ENCODE data around the gene NHERF2. TPM values are rescaled to one million over a fixed set of nuclear protein-coding genes. Genes with fewer than 3 reads are reported as not detected.

NHERF2 gene
- total RNA-seq, 4 donors from 2014 or later, result 10.3 to 97.1 (median 33.1) TPM

DNA sequence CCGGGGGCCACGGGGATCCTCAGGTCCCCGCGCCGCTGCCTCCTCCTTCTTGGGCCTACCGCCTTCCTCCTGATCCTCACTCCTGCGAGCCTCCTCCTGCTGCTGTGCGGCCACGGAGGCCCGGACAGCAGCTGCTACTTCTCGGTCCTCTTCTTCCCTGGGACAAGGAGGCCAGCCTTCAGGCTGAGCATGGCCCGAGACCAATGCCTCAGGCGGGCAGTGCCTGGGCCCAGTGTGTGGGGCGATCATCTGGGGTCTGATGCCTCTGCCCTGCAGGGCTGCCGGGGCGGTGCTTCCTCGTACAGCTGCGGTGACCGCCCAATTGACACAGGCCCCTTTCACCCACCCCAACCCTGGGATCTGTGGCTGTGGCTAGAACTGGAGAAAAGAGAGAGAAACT is 25.7 kb upstream of the NHERF2 start:
- Histone ChIP-seq H3K4me1 (peaks cover 0 to 8% of the 10 kb centered on the region in 2 donors), H3K27ac (no peak overlapping the region), H3K27me3 (no peaks in the 10 kb centered on the region), H3K9me3 (no peaks in the 10 kb centered on the region), H3K36me3 (no peaks in the 10 kb centered on the region), H3K4me3 (no peak overlapping the region)
- no peak for DNase-seq
- no peak for TF ChIP-seq POLR2A (IDR thresholded peaks at IDR 0.05)
- TF ChIP-seq, protein P1, sequence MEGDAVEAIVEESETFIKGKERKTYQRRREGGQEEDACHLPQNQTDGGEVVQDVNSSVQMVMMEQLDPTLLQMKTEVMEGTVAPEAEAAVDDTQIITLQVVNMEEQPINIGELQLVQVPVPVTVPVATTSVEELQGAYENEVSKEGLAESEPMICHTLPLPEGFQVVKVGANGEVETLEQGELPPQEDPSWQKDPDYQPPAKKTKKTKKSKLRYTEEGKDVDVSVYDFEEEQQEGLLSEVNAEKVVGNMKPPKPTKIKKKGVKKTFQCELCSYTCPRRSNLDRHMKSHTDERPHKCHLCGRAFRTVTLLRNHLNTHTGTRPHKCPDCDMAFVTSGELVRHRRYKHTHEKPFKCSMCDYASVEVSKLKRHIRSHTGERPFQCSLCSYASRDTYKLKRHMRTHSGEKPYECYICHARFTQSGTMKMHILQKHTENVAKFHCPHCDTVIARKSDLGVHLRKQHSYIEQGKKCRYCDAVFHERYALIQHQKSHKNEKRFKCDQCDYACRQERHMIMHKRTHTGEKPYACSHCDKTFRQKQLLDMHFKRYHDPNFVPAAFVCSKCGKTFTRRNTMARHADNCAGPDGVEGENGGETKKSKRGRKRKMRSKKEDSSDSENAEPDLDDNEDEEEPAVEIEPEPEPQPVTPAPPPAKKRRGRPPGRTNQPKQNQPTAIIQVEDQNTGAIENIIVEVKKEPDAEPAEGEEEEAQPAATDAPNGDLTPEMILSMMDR (IDR thresholded peaks at IDR 0.05), result no peak
- intact Hi-C loops (cut with DNase I; ENCODE audit: low total_unique reads), result no loop called here

DNA sequence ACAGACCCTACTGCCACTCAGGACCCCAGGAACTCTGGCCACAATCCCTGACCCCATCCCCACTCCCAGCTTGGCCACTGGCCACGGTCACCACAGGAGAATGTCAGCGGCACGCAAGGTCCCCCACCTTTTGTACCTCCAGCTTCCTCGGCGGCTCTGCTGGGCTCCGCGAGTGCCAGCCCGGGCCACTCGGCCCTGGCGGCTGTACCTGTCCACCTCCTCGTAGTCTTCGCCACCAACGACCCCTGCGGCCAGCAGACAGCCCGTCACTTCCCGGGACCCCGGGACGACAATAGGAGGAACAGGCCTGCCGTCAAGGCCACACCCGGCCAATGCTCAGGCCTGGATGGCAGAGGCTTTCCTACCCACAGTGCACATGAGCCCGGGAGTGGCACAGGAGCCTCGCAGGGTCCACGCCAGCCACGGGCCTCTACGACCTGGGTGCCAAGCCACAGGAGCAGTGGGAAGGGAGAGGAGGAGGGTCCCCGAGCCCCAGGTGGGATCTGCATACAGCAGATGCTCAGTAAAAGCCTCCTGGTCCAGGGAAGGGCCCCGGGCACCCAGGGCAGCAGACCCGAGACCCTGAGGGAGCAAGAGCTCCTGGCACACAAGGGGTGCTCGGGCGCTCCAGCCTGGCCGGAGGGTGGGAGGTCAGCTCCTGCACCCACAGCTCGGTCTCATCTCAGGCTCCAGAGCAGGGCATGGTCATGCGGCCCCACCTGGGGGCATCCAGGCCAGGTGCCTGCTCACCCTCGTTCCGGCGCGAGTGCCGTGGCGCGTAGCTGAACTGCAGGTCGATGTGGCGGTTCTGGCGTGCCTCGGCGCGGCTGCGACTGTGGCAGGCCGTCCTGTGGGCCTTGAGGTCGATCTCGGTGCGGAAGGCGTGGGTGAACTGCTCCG is 25.0 kb upstream of the NHERF2 start:
- no peak overlapping the region for H3K4me3 ChIP-seq
- TF ChIP-seq, protein P1 (IDR thresholded peaks at IDR 0.05), result no peak
- TF ChIP-seq POLR2A (IDR thresholded peaks at IDR 0.05), result no peak
- no peak overlapping the region for H3K27ac ChIP-seq
- DNase-seq, result no peak
- H3K27me3 ChIP-seq, result no peaks in the 10 kb centered on the region
- no peaks in the 10 kb centered on the region for H3K9me3 ChIP-seq
- H3K36me3 ChIP-seq, result no peaks in the 10 kb centered on the region
- peaks cover 0 to 9% of the 10 kb centered on the region in 2 donors for H3K4me1 ChIP-seq
- intact Hi-C loops (cut with DNase I; ENCODE audit: low total_unique reads), result no loop called here

DNA sequence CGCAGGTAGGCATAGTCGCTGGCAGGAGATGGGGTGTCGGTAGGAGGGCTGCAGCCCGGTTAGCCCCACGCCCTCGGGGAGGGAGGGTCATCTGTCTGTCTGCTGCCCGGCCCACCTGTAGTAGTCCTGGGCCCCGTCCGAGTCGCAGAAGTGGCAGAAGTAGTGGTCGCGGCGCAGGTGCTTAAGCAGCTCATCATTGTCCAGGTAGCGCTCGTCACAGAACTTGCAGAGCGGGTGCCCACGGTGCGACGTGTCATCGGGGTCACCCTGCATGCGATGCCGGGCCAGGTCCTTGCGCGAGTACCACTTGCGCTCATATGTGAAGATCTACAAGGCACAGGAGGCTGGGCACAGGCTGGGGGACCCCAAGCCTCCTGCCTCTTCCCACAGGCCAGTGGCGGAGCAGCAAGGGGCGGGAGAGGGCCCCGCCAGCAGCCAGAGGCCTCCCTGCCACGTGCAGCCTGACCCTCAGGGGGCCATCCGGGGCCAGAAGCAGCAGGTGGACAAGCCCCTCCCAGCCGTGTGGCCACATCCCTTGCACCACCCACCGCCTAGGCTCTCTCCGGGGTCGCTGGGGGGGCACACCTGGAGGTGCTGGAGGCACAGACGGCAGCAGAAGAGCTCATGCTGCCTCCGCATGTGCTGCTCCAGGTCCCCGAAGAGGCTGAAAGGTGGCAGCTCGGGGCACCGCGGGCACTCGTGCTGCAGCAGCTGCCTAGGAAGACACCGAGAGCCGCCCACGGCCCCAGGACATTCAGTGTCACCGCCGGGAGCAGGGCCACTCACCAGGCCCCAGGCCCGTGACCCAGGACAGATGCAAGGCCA is 24.1 kb upstream of the NHERF2 start:
- H3K4me1 ChIP-seq, result peaks cover 0 to 18% of the 10 kb centered on the region in 2 donors
- intact Hi-C loops (cut with DNase I; ENCODE audit: low total_unique reads), result no loop called here
- H3K36me3 ChIP-seq, result no peaks in the 10 kb centered on the region
- H3K27me3 ChIP-seq, result no peaks in the 10 kb centered on the region
- no peak for TF ChIP-seq POLR2A (IDR thresholded peaks at IDR 0.05)
- TF ChIP-seq, protein P1 (IDR thresholded peaks at IDR 0.05), result no peak
- H3K27ac ChIP-seq, result no peak overlapping the region
- no peak for DNase-seq
- no peaks in the 10 kb centered on the region for H3K9me3 ChIP-seq
- H3K4me3 ChIP-seq, result no peak overlapping the region

DNA sequence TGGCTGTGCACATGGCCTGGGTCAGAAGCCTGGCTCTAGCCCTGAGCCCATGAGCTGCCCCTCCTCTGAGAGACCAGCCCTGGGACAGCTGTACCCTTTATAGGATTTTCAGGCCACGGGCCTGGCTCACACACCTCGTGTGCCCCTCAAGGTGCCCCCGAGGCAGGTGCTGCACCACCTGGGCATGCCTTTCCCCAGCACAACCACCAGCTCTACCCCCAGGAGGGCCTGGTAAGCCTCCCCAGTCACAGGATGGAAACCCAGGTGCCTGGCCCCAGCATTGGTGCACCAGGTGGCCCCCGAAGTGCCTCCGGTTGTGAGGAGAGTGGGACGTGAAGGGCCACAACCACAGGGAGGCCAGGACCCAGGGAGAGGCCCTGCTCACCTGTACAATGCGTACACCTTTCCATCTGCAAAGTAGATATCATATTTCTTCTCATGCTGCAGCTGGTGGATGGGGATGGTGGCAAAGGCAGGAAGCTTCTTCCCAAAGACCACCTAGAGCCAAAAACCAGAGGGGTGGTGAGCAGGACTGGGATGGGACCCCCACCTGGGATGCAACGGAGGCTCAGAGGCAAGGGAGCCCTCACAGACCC is 23.4 kb upstream of the NHERF2 start:
- no peak overlapping the region for H3K4me3 ChIP-seq
- intact Hi-C loops (cut with DNase I; ENCODE audit: low total_unique reads), result no loop called here
- H3K36me3 ChIP-seq, result no peaks in the 10 kb centered on the region
- no peak for DNase-seq
- TF ChIP-seq, protein P1 (IDR thresholded peaks at IDR 0.05), result no peak
- TF ChIP-seq POLR2A (IDR thresholded peaks at IDR 0.05), result no peak
- H3K27ac ChIP-seq, result no peak overlapping the region
- H3K4me1 ChIP-seq, result peaks cover 0 to 25% of the 10 kb centered on the region in 2 donors
- no peaks in the 10 kb centered on the region for H3K9me3 ChIP-seq
- no peaks in the 10 kb centered on the region for H3K27me3 ChIP-seq

Measured in uterus (tissue), 4 donors.